Keratinocyte (primary cell): ENCODE measurements around the gene MPZL2. TPM values are rescaled to one million over a fixed set of nuclear protein-coding genes. Genes with fewer than 3 reads are reported as not detected.

Source experiments
- DNase-seq: peaks from one replicate; pipeline ENCODE4 v3.0.0-alpha.2; 2011; ENCODE audit warnings: low read depth, missing footprints, low spot score
- FAIRE-seq: peaks from 2 replicates; lab custom pipeline; 2011; peaks lifted over from hg19 to GRCh38; lab: Jason Lieb, UNC
- H2AFZ ChIP-seq: 2 replicates; pipeline ENCODE4 v1.6.0; 2012; ENCODE audit warnings: low read length, control low read depth, inconsistent platforms; ENCODE audit not compliant: control insufficient read depth
- H3K27ac ChIP-seq: 2 replicates; pipeline ENCODE4 v1.5.1; 2011; ENCODE audit warnings: low read length; ENCODE audit not compliant: control insufficient read depth, insufficient read depth
- H3K27me3 ChIP-seq: 3 replicates; pipeline ENCODE4 v1.6.0; 2011; ENCODE audit warnings: low read length; ENCODE audit not compliant: control insufficient read depth, insufficient read depth; ENCODE audit errors: extremely low read depth
- H3K36me3 ChIP-seq, 2 experiments: 2 replicates in 1 of 2; 3 replicates in 1 of 2; pipeline ENCODE4 v1.5.1; 2011; ENCODE audit warnings: low read length in 2 of 2, mild to moderate bottlenecking in 1 of 2; ENCODE audit not compliant: control insufficient read depth in 2 of 2, insufficient read depth in 2 of 2; ENCODE audit errors: extremely low read depth in 1 of 2
- H3K4me1 ChIP-seq: 3 replicates; pipeline ENCODE4 v1.5.1; 2011; ENCODE audit warnings: low read length; ENCODE audit not compliant: control insufficient read depth, insufficient read depth; ENCODE audit errors: extremely low read depth
- H3K4me2 ChIP-seq: 3 replicates; pipeline ENCODE4 v1.6.0; 2011; ENCODE audit warnings: low read depth, low read length; ENCODE audit not compliant: control insufficient read depth, insufficient read depth; ENCODE audit errors: extremely low read depth
- H3K4me3 ChIP-seq, 3 experiments: fragments of 200-600 bp in 1 of 3; sonication (generic) in 1 of 3; 2 replicates in 2 of 3; 3 replicates in 1 of 3; pipeline ENCODE4 v1.5.1; 2011 to 2016; ENCODE audit warnings: low read length in 3 of 3, mild to moderate bottlenecking in 3 of 3, control low read depth in 2 of 3, inconsistent platforms in 1 of 3, low read depth in 1 of 3, mixed read lengths in 1 of 3, mixed run types in 1 of 3, moderate library complexity in 1 of 3; ENCODE audit not compliant: control insufficient read depth in 2 of 3, insufficient read depth in 2 of 3; ENCODE audit errors: extremely low read depth in 1 of 3
- H3K79me2 ChIP-seq: 2 replicates; pipeline ENCODE4 v1.6.0; 2012; ENCODE audit warnings: low read length; ENCODE audit not compliant: control insufficient read depth, insufficient read depth
- H3K9ac ChIP-seq: 3 replicates; pipeline ENCODE4 v1.6.0; 2011; ENCODE audit warnings: low read length; ENCODE audit not compliant: control insufficient read depth, insufficient read depth; ENCODE audit errors: extremely low read depth
- H3K9me1 ChIP-seq: 3 replicates; pipeline ENCODE4 v1.6.0; 2011; ENCODE audit warnings: low read length; ENCODE audit not compliant: control insufficient read depth, insufficient read depth; ENCODE audit errors: extremely low read depth
- H3K9me3 ChIP-seq: 2 replicates; pipeline ENCODE4 v1.5.1; 2012; ENCODE audit warnings: low read depth, low read length; ENCODE audit not compliant: control insufficient read depth
- H4K20me1 ChIP-seq: 3 replicates; pipeline ENCODE4 v1.6.0; 2011; ENCODE audit warnings: low read length; ENCODE audit not compliant: control insufficient read depth, insufficient read depth; ENCODE audit errors: extremely low read depth
- EZH2 ChIP-seq: IDR thresholded peaks from one replicate; pipeline ENCODE4 v1.6.1; 2012; ENCODE audit warnings: inconsistent platforms, mild to moderate bottlenecking, low read length, moderate library complexity
- dilution Hi-C: fragments of 300-500 bp; cut with MboI; formaldehyde crosslinking; loops from one replicate; pipeline ENCODE4 v1.7.0; 2020; ENCODE audit warnings: low sequenced_read_pairs; ENCODE audit not compliant: extremely low pct_ligation_motif_present
- polyA plus RNA-seq, 5 experiments: library from polyadenylated mRNA; depleted of rRNA in 3 of 5; stranded (reverse) in 3 of 5; stranded (forward) in 1 of 5; unstranded in 1 of 5; fragments of >200 nt; gene quantifications; 1 replicate in 1 of 5; 2 replicates in 3 of 5; 3 replicates in 1 of 5; pipeline versions ENCODE4 v1.2.1 to v1.2.3, GENCODE V29; 2011 to 2012; ENCODE audit warnings: missing spikeins in 2 of 5, low read depth in 1 of 5, low replicate concordance in 1 of 5
- TF ChIP-seq, protein P1 (sequence below), 3 experiments: IDR thresholded peaks in 1 of 3; conservative IDR thresholded peaks in 1 of 3; optimal IDR thresholded peaks in 1 of 3; 2 replicates in 2 of 3; 3 replicates in 1 of 3; pipeline versions ENCODE3 to v1.5.1; 2011; ENCODE audit warnings: low read length in 3 of 3, mild to moderate bottlenecking in 3 of 3, moderate library complexity in 2 of 3, control low read depth in 1 of 3, inconsistent platforms in 1 of 3; ENCODE audit not compliant: insufficient read depth in 2 of 3; ENCODE audit errors: extremely low read depth in 1 of 3

The MPZL2 gene
- polyA plus RNA-seq, 1 donor (not counting 4 experiments of a cell fraction or from before 2014, with no cell fraction given), result 225 TPM

DNA sequence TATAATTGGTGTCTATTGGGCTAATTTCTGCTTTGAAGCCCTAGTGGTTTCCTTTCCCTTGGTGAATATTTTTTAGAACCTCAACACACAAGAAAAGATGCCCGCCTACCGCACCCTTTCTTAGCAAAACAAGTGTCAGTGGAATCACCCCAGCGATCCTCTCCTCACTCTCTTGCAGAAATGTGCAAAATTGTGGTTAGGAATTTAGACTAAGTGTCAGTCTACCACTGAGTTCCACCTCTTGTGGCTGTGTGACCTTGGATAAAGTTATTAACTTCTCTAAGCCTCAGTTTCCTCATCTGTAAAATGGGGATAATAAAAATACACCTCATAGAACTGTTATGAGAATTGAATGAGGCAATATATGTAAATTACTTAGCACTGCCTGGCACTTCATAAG, 34.0 kb downstream of the MPZL2 start:
- TF ChIP-seq, protein P1, sequence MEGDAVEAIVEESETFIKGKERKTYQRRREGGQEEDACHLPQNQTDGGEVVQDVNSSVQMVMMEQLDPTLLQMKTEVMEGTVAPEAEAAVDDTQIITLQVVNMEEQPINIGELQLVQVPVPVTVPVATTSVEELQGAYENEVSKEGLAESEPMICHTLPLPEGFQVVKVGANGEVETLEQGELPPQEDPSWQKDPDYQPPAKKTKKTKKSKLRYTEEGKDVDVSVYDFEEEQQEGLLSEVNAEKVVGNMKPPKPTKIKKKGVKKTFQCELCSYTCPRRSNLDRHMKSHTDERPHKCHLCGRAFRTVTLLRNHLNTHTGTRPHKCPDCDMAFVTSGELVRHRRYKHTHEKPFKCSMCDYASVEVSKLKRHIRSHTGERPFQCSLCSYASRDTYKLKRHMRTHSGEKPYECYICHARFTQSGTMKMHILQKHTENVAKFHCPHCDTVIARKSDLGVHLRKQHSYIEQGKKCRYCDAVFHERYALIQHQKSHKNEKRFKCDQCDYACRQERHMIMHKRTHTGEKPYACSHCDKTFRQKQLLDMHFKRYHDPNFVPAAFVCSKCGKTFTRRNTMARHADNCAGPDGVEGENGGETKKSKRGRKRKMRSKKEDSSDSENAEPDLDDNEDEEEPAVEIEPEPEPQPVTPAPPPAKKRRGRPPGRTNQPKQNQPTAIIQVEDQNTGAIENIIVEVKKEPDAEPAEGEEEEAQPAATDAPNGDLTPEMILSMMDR (optimal IDR thresholded peaks at IDR 0.05 in 1 of 3, IDR thresholded peaks at IDR 0.05 in 1 of 3, conservative IDR thresholded peaks at IDR 0.05 in 1 of 3; ENCODE audit: extremely low read depth in 1 of 3, insufficient read depth in 2 of 3, low read length in 3 of 3), result no peak
- no peak overlapping the region for H3K9ac ChIP-seq
- no peaks in the 10 kb centered on the region for H4K20me1 ChIP-seq
- no peak overlapping the region for H3K4me2 ChIP-seq
- FAIRE-seq (no peak), DNase-seq (no peak)
- H3K9me1 ChIP-seq, result no peaks in the 10 kb centered on the region
- no peak overlapping the region for H3K27ac ChIP-seq
- no peaks in the 10 kb centered on the region for H3K27me3 ChIP-seq
- H3K4me3 ChIP-seq, result no peak overlapping the region
- peaks cover 10 to 18% of the 10 kb centered on the region in 2 experiments for H3K36me3 ChIP-seq
- dilution Hi-C loops, result no loop called here
- no peaks in the 10 kb centered on the region for H3K79me2 ChIP-seq
- H3K4me1 ChIP-seq, result no peaks in the 10 kb centered on the region
- H3K9me3 ChIP-seq, result no peaks in the 10 kb centered on the region
- H2AFZ ChIP-seq, result no peak overlapping the region

DNA sequence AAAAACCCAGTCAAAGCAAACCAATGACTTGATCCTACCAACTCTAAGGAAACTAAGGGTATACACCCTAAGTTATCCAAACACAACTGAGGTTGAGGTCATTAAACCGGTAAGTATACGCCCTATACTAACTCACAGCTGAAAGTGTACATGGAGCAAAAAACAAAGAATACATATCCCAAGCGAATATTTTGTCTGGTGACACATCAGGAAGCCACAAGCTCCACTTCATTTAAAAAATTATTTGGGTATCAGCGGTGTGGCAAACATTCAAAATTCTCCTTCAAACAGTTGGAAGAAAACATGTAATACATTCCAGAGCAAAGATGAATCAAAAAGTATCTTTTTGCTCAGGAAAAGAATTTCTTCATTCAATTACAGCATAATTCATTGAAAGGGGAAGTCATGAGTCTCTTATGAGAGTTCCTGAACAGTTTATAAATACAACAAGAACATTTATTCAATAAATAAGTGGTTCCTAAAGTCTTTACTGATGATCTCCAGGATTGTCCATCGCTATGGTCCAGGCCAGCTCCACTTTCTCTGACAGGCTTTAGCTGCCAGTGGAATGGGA, 34.7 kb downstream of the MPZL2 start:
- FAIRE-seq, result no peak
- Histone ChIP-seq H4K20me1 (no peaks in the 10 kb centered on the region), H3K9me1 (no peaks in the 10 kb centered on the region), H3K9ac (no peak overlapping the region), H3K4me3 (no peak overlapping the region), H3K9me3 (no peaks in the 10 kb centered on the region), H3K27me3 (no peaks in the 10 kb centered on the region), H3K4me2 (no peak overlapping the region), H3K27ac (no peak overlapping the region), H2AFZ (no peak overlapping the region), H3K79me2 (no peaks in the 10 kb centered on the region), H3K4me1 (no peaks in the 10 kb centered on the region), H3K36me3 (peaks cover 10 to 14% of the 10 kb centered on the region in 2 experiments)
- TF ChIP-seq EZH2, result no peak
- TF ChIP-seq, protein P1 (optimal IDR thresholded peaks at IDR 0.05 in 1 of 3, IDR thresholded peaks at IDR 0.05 in 1 of 3, conservative IDR thresholded peaks at IDR 0.05 in 1 of 3; ENCODE audit: extremely low read depth in 1 of 3, insufficient read depth in 2 of 3, low read length in 3 of 3), result no peak
- no peak for DNase-seq
- dilution Hi-C loops, result no loop called here
